GM23338 (cell line): Measurements from ENCODE around the gene KAZALD1. TPM values are rescaled to one million over a fixed set of nuclear protein-coding genes. Genes with fewer than 3 reads are reported as not detected.

Source experiments
- ATAC-seq: fragments of 200-7000 bp; cut with Tn5 transposase; 3 replicates; pipeline ENCODE4 v1.9.1; 2020
- DNase-seq: peaks from one replicate; pipeline ENCODE4 v3.0.0-alpha.2; 2015; ENCODE audit warnings: low spot score
- H2AFZ ChIP-seq: fragments of 200-600 bp; sonication (generic); 2 replicates; pipeline ENCODE4 v1.8.0; 2016; ENCODE audit warnings: antibody characterized with exemption, mild to moderate bottlenecking, moderate library complexity
- H3F3A ChIP-seq: fragments of 200-600 bp; sonication (generic); replicated peaks from 2 replicates; pipeline ENCODE4 v1.8.0; 2017; ENCODE audit warnings: antibody characterized with exemption, mixed run types, low read depth
- H3K27ac ChIP-seq: fragments of 200-600 bp; sonication (generic); 2 replicates; pipeline ENCODE4 v1.6.1; 2016; ENCODE audit warnings: low read depth
- H3K27me3 ChIP-seq: fragments of 200-600 bp; sonication (generic); 2 replicates; pipeline ENCODE4 v1.8.0; 2016; ENCODE audit warnings: mild to moderate bottlenecking, mixed run types, moderate library complexity; ENCODE audit not compliant: insufficient read depth
- H3K36me3 ChIP-seq: fragments of 200-600 bp; sonication (generic); 2 replicates; pipeline ENCODE4 v1.8.0; 2016; ENCODE audit warnings: mild to moderate bottlenecking; ENCODE audit not compliant: insufficient read depth
- H3K4me1 ChIP-seq: fragments of 200-600 bp; sonication (generic); 2 replicates; pipeline ENCODE4 v1.8.0; 2016; ENCODE audit warnings: mild to moderate bottlenecking, moderate library complexity; ENCODE audit not compliant: insufficient read depth
- H3K4me2 ChIP-seq: fragments of 200-600 bp; sonication (generic); 2 replicates; pipeline ENCODE4 v1.7.1; 2017; ENCODE audit warnings: mixed run types
- H3K4me3 ChIP-seq: fragments of 200-600 bp; sonication (generic); 2 replicates; pipeline ENCODE4 v1.6.1; 2016; ENCODE audit warnings: mixed run types
- H3K79me2 ChIP-seq: fragments of 200-600 bp; sonication (generic); replicated peaks from 2 replicates; pipeline ENCODE4 v1.8.0; 2017; ENCODE audit warnings: mild to moderate bottlenecking; ENCODE audit not compliant: insufficient read depth
- H3K9me2 ChIP-seq: fragments of 200-600 bp; sonication (generic); 2 replicates; pipeline ENCODE4 v1.8.0; 2017; ENCODE audit not compliant: insufficient read depth
- H4K20me1 ChIP-seq: fragments of 200-600 bp; sonication (generic); replicated peaks from 2 replicates; pipeline ENCODE4 v1.8.0; 2017; ENCODE audit warnings: mild to moderate bottlenecking; ENCODE audit not compliant: insufficient read depth
- H3K27ac Mint-ChIP-seq: 2 replicates; pipeline ENCODE4 v1.8.0; 2020; ENCODE audit warnings: inconsistent platforms, mild to moderate bottlenecking, moderate library complexity, mixed read lengths
- H3K27me3 Mint-ChIP-seq: 3 replicates; pipeline ENCODE4 v1.8.0; 2022; ENCODE audit warnings: low read depth, mild to moderate bottlenecking, moderate library complexity, mixed read lengths, inconsistent platforms; ENCODE audit not compliant: insufficient read depth, poor library complexity
- H3K36me3 Mint-ChIP-seq: 3 replicates; pipeline ENCODE4 v1.8.0; 2021; ENCODE audit warnings: low read depth, mild to moderate bottlenecking, inconsistent platforms, moderate library complexity, mixed read lengths
- H3K4me1 Mint-ChIP-seq: 3 replicates; pipeline ENCODE4 v1.8.0; 2020; ENCODE audit warnings: mild to moderate bottlenecking, inconsistent platforms, mixed read lengths
- H3K4me3 Mint-ChIP-seq: 3 replicates; pipeline ENCODE4 v1.8.0; 2021; ENCODE audit warnings: moderate library complexity, mild to moderate bottlenecking, inconsistent platforms, mixed read lengths
- H3K9me3 Mint-ChIP-seq: 3 replicates; pipeline ENCODE4 v1.8.0; 2020; ENCODE audit warnings: moderate library complexity, mild to moderate bottlenecking, inconsistent platforms, mixed read lengths
- CREB1 ChIP-seq: fragments of 250-450 bp; sonication (Bioruptor Pico); IDR thresholded peaks from 2 replicates; pipeline ENCODE4 v1.5.0; 2020; ENCODE audit warnings: low read depth, mild to moderate bottlenecking, moderate library complexity
- ETS1 ChIP-seq: IDR thresholded peaks from 2 replicates; pipeline ENCODE4 v1.6.1; 2016; ENCODE audit warnings: antibody characterized with exemption
- EZH2 ChIP-seq: fragments of 200-600 bp; sonication (generic); IDR thresholded peaks from one replicate; pipeline ENCODE4 v1.8.0; 2017; ENCODE audit warnings: antibody characterized with exemption, mild to moderate bottlenecking, low read depth; ENCODE audit not compliant: unreplicated experiment
- EZH2phosphoT487 ChIP-seq: fragments of 200-600 bp; sonication (generic); IDR thresholded peaks from one replicate; pipeline ENCODE4 v1.8.1; 2018; ENCODE audit warnings: antibody characterized with exemption; ENCODE audit not compliant: unreplicated experiment
- JUNB ChIP-seq: IDR thresholded peaks from one replicate; pipeline ENCODE4 v1.6.1; 2016; ENCODE audit warnings: antibody characterized with exemption; ENCODE audit not compliant: unreplicated experiment
- NANOG ChIP-seq: IDR thresholded peaks from 2 replicates; pipeline ENCODE4 v1.6.1; 2016; ENCODE audit warnings: antibody characterized with exemption, borderline replicate concordance
- POLR2AphosphoS5 ChIP-seq: IDR thresholded peaks from 2 replicates; pipeline ENCODE4 v1.6.1; 2016; ENCODE audit warnings: antibody characterized with exemption, low read depth
- REST ChIP-seq: IDR thresholded peaks from one replicate; pipeline ENCODE4 v1.6.1; 2018; ENCODE audit warnings: antibody characterized with exemption; ENCODE audit not compliant: unreplicated experiment
- STAT1 ChIP-seq: IDR thresholded peaks from one replicate; pipeline ENCODE4 v1.6.1; 2016; ENCODE audit warnings: antibody characterized with exemption; ENCODE audit not compliant: unreplicated experiment
- ZNF114 ChIP-seq: fragments of 250-450 bp; sonication (Bioruptor Pico); IDR thresholded peaks from 2 replicates; pipeline ENCODE4 v1.5.0; 2020; ENCODE audit warnings: mild to moderate bottlenecking, moderate library complexity
- ZNF331 ChIP-seq: fragments of 250-450 bp; sonication (Bioruptor Pico); IDR thresholded peaks from 2 replicates; pipeline ENCODE4 v1.5.0; 2020; ENCODE audit warnings: low read depth, mild to moderate bottlenecking, moderate library complexity
- ZNF462 ChIP-seq: fragments of 250-450 bp; sonication (Bioruptor Pico); IDR thresholded peaks from 2 replicates; pipeline ENCODE4 v1.5.0; 2020; ENCODE audit warnings: mild to moderate bottlenecking, moderate library complexity
- polyA plus RNA-seq: library from polyadenylated mRNA; unstranded; fragments of >200 nt; fragmentation: Nextera tagmentation; extraction: Ambion mirVana; gene quantifications from 2 replicates; pipeline ENCODE4 v1.2.1, GENCODE V29; 2016
- total RNA-seq: library from RNA; depleted of rRNA; stranded (reverse); fragments of >200 nt; shearing (Covaris generic); gene quantifications from 2 replicates; pipeline ENCODE4 v1.2.3, GENCODE V29; 2014
- TF ChIP-seq, protein P1 (sequence below), 2 experiments: fragments of 200-600 bp in 1 of 2; sonication (generic) in 1 of 2; conservative IDR thresholded peaks; 2 replicates each; pipeline versions ENCODE4 v1.5.1 to v1.6.1; 2016 to 2017; ENCODE audit warnings: antibody characterized with exemption in 2 of 2, low read depth in 2 of 2, mild to moderate bottlenecking in 2 of 2, moderate library complexity in 1 of 2

KAZALD1 gene
- total and polyA plus RNA-seq, 2 experiments from 2014 or later, result 0.27 to 1.3 TPM

- H3K36me3 Mint-ChIP-seq, result no peaks in the 10 kb centered on the region
- Histone ChIP-seq H3K27me3 (peaks cover 9% of the 10 kb centered on the region; the same call in 1 of the 2 replicates), H2AFZ (no peak overlapping the region), H3K4me1 (no peaks in the 10 kb centered on the region), H3K9me2 (no peaks in the 10 kb centered on the region), H3K27ac (no peak overlapping the region), H3K36me3 (no peaks in the 10 kb centered on the region), H4K20me1 (no peaks in the 10 kb centered on the region), H3K4me3 (no peak overlapping the region), H3K4me2 (no peak overlapping the region), H3F3A (no peaks in the 10 kb centered on the region), H3K79me2 (no peaks in the 10 kb centered on the region)
- no peaks in the 10 kb centered on the region for H3K9me3 Mint-ChIP-seq
- no peak overlapping the region for H3K4me3 Mint-ChIP-seq
- no peaks in the 10 kb centered on the region for H3K4me1 Mint-ChIP-seq
- no peak overlapping the region for H3K27ac Mint-ChIP-seq
- no peak for TF ChIP-seq ZNF114 (CRISPR knock-in tag)
- no peak for TF ChIP-seq POLR2AphosphoS5
- TF ChIP-seq REST, result no peak
- no peak for TF ChIP-seq CREB1 (CRISPR knock-in tag)
- TF ChIP-seq, protein P1, sequence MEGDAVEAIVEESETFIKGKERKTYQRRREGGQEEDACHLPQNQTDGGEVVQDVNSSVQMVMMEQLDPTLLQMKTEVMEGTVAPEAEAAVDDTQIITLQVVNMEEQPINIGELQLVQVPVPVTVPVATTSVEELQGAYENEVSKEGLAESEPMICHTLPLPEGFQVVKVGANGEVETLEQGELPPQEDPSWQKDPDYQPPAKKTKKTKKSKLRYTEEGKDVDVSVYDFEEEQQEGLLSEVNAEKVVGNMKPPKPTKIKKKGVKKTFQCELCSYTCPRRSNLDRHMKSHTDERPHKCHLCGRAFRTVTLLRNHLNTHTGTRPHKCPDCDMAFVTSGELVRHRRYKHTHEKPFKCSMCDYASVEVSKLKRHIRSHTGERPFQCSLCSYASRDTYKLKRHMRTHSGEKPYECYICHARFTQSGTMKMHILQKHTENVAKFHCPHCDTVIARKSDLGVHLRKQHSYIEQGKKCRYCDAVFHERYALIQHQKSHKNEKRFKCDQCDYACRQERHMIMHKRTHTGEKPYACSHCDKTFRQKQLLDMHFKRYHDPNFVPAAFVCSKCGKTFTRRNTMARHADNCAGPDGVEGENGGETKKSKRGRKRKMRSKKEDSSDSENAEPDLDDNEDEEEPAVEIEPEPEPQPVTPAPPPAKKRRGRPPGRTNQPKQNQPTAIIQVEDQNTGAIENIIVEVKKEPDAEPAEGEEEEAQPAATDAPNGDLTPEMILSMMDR (conservative IDR thresholded peaks at IDR 0.05; ENCODE audit: low read depth in 2 of 2), result no peak
- TF ChIP-seq EZH2, result no peak
- TF ChIP-seq EZH2phosphoT487, result no peak
- TF ChIP-seq ETS1, result no peak
- TF ChIP-seq STAT1, result no peak
- TF ChIP-seq NANOG, result no peak
- no peak for TF ChIP-seq JUNB
- no peak for TF ChIP-seq ZNF331 (CRISPR knock-in tag)
- TF ChIP-seq ZNF462 (CRISPR knock-in tag), result no peak
- H3K27me3 Mint-ChIP-seq, result peaks cover 12% of the 10 kb centered on the region
- DNase-seq (no peak), ATAC-seq (no peak)
Measured at GRCh38 chr10:101087376-101087775, 25.6 kb downstream of the KAZALD1 start.
